Measurements from ENCODE around the gene ADSS1.

DNA sequence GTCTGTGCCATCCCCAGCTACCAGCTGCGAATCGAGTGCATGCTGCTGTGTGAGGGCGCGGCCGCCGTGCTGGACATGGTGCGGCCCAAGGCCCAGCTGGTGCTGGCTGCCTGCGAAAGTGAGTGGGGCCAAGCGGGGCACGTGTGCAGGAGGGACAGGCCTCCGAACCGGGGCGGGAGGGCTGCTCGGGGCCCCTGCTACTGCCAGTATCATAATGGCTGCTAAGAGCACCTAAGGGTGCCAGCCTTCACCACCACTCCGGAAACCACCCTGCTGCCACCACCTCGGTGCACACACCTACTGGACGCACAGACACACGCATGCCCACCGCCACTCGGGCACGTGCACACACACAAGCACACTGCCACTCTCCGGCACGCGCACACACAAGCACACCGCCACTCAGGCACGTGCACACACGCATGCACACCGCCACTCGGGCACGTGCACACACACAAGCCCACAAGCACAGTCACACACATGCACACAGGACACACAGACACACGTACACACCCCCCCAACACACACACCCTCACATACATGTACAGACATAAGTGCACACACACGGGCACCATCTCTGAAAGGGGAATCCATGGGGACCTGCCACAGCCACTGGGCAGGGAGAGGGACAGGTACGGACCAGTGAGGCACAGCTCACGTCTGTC lies 13.8 kb upstream of the ADSS1 start:
- TF ChIP-seq POLR2A (IDR thresholded peaks at IDR 0.05; ENCODE audit: low read depth, low read length), result no peak
- TF ChIP-seq POLR2AphosphoS5 (IDR thresholded peaks at IDR 0.05; ENCODE audit: low read depth, low read length), result no peak
